ENCODE measurements around the gene TPSG1. TPM values are rescaled to one million over a fixed set of nuclear protein-coding genes. Genes with fewer than 3 reads are reported as not detected.
"Not testable (repeated sequence)": the region's sequence is repeated elsewhere in the genome, so short reads cannot be mapped to it uniquely, and the experiment has no call there.

Gene TPSG1
- not detected in 2 replicates for total RNA-seq (2014; rRNA removed)
- polyA plus RNA-seq (2012): not detected

- DNase-seq (ENCODE audit: low read depth): no peak
These were observed at the start of gene TPSG1 for GRCh38 chr16:1225051-1225451. TPSG1 (minus strand) TSS chr16:1225268; CDS start chr16:1225252, 16 bp downstream.

GRCh38 chr16:1274767-1275166 is 49.7 kb upstream of the TPSG1 start:
- no peak for DNase-seq (ENCODE audit: low read depth)

- no peak for DNase-seq (ENCODE audit: low read depth)
These were observed 48.7 kb upstream of the TPSG1 start for GRCh38 chr16:1273816-1274215.

DNA sequence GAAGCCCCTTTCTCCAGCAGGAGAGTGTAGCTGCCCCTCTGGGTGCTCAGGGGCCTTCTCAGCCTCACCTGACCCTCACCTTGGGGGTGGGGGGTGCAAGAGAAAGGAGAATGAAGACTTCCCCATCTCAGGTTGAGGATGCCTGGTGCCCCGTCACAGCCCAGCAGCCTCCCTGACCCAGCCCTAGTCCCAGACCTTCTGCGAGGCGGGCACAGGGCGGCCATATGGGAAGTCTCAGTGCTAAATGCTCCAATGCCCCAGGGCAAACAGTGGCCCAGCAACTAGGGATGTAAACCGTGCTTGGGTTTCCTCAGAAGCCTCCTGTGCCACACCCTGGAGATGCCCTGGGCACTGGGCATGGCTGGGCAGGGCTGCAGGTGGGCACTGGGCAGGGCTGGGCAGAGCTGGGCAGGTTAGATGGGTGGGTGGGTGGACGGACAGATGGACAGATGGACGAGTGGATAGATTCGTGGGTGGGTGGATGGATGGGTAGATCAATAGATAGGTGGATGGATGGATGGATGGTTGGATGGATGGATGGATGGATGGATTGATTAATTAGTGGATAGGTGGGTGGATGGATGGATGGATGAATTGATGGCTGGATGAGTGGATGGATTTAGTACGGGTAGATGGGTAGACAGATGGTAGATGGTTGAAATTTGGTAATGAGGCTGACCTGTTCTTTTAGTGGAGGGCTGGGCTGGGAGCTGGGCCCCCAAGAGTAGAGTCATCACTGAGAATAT is 47.6 kb upstream of the TPSG1 start:
- no peak for DNase-seq (ENCODE audit: low read depth)

DNA sequence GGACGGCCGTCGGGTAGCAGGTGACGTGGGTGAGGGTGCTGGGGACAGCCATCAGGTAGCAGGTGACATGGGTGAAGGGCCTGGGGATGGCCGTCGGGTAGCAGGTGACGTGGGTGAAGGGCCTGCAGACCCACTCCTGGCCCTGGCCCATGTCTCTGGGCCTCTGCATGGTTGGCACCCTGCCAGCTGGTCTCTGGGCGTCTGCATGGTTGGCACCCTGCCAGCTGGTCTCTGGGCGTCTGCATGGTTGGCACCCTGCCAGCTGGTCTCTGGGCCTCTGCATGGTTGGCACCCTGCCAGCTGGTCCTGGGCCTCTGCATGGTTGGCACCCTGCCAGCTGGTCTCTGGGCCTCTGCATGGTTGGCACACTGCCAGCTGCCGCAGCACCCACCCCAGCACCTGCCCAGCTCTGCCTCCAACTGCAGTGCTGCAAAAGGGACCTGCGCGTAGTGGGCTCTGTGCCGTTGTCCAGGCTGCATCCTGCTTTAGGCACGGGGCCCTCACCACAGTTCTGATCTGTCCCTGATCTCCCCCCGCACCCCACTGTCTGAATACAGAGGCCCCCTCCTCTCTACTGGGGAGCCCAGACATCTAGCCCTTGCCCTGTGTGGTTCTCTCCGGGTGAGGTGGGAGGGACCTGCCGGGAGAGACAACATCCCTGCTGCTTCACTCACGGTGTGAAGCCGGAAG is 46.8 kb upstream of the TPSG1 start:
- not testable (repeated sequence) for DNase-seq (ENCODE audit: low read depth)

DNA sequence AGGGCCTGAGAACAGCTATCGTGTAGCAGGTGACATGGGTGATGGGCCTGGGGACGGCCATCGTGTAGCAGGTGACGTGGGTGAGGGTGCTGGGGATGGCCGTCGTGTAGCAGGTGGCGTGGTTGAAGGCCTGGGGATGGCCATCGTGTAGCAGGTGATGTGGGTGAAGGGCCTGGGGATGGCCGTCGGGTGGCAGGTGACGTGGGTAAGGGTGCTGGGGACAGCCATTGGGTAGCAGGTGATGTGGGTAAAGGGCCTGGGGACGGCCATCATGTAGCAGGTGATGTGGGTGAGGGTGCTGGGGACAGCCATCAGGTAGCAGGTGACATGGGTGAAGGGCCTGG is 46.3 kb upstream of the TPSG1 start:
- no peak for DNase-seq (ENCODE audit: low read depth)

- not testable (repeated sequence) for DNase-seq (ENCODE audit: low read depth)
These were observed 44.4 kb upstream of the TPSG1 start for GRCh38 chr16:1269418-1269817.

- no peak for DNase-seq (ENCODE audit: low read depth)
These were observed 40.8 kb upstream of the TPSG1 start for GRCh38 chr16:1265826-1266225.

DNA sequence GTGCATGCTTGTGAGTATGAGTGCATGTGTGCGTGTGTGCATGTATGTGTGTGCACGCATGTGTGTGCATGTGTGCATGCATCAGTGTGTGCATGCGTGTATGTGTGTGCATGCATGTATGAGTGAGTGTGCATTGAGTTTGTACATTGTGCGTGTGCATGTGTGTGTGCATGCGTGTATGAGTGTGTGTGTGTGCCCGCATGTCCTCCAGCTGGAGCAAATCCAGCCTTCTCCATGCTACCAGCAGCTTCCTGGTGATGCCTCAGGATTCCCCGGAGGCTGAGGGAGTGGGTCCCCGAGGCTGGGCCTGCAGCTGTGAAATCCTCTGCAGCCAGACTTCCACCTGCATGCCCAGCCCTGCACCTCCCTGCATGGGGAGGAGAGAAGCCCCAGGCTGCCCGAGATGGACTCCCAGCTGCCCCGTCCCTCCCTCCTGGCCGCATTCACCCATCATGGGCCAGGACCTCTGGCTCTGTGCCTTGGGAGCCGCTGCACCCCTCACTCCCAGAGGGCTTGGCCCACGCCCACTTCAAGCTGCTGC is 40.1 kb upstream of the TPSG1 start:
- no peak for DNase-seq (ENCODE audit: low read depth)

- DNase-seq (ENCODE audit: low read depth): no peak
These were observed 39.4 kb upstream of the TPSG1 start for GRCh38 chr16:1264345-1265089.

DNA sequence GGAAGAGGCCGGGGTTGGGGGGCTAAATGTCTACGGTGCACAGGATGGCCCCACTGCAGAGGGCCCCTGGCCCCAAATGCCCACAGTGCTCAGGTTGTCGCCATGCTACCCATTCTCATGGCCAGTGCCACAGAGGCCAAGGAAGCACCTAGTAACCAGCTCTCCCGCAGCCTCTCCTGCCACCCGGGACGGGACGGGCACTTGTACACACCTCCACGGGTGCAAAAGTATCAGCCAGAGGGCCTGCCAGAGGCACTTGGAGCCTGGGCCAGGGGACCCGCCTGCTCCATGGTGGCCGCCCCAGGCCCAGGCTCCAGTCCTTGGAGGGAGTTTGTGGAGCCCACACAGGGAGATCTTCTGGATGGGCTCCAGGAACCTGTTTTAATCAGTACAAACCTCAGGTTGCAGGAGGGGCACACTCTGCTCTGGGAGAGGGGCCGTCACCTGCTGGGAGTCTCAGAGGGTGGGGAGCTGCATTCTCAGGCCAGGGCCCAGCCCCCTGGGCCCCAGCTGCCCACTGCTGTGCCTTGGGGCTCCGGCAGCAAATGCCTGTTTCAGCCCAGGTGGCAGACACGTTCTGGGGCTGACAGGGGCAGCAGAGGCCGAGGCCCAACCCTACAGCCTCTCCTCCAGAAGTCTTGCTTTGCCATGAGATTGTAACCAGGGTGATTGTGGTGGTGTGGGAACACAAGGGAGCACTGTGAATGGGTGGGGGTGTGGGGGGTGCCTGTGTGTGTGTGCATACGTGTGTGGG is 38.7 kb upstream of the TPSG1 start:
- DNase-seq (ENCODE audit: low read depth): no peak

GRCh38 chr16:1262846-1263221 is 37.8 kb upstream of the TPSG1 start:
- no peak for DNase-seq (ENCODE audit: low read depth)

- no peak for DNase-seq (ENCODE audit: low read depth)
These were observed 37.3 kb upstream of the TPSG1 start for GRCh38 chr16:1262210-1262845.

GRCh38 chr16:1261131-1261892 is 36.2 kb upstream of the TPSG1 start:
- DNase-seq (ENCODE audit: low read depth): no peak

GRCh38 chr16:1260101-1260680 is 35.1 kb upstream of the TPSG1 start:
- DNase-seq (ENCODE audit: low read depth): no peak

- DNase-seq (ENCODE audit: low read depth): no peak
These were observed 34.6 kb upstream of the TPSG1 start for GRCh38 chr16:1259760-1260068.

- no peak for DNase-seq (ENCODE audit: low read depth)
These were observed 34.1 kb upstream of the TPSG1 start for GRCh38 chr16:1258906-1259759.

GRCh38 chr16:1258225-1258600 is 33.1 kb upstream of the TPSG1 start:
- no peak for DNase-seq (ENCODE audit: low read depth)

DNA sequence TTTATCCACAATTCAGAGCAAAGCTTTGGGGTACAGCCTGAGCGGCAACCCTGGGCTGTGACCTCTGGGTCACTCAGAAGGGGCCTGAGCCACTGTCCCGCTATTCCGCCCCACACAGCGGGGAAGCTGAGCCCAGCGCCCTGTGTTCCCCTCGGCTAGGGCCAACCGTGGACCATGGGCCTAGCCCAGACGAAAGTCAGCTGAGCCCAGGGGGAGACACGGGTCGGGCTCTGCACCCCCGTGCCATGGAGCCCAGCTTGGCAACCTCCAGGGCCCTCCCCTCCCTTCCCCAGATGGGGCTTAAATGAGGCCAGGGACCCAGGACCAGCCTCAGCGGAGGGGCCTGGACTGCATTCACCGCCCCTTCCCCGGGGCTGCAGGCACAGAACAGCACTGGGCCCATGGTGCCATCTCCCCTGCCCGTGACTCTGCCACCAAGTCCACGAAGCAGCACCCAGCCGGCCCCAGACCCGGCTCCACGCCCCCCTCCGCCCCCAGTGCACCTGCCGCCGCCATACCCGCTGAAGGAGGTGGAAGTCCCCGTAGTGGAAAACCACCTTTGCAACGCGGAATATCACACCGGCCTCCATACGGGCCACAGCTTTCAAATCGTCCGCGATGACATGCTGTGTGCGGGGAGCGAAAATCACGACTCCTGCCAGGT is 32.6 kb upstream of the TPSG1 start:
- DNase-seq (ENCODE audit: low read depth): no peak

All from LHCN-M2 (cell line).